ENCODE data around the gene SPATA31A6.
"Not testable (repeated sequence)": the region's sequence is repeated elsewhere in the genome, so short reads cannot be mapped to it uniquely, and the experiment has no call there.

The SPATA31A6 gene

DNA sequence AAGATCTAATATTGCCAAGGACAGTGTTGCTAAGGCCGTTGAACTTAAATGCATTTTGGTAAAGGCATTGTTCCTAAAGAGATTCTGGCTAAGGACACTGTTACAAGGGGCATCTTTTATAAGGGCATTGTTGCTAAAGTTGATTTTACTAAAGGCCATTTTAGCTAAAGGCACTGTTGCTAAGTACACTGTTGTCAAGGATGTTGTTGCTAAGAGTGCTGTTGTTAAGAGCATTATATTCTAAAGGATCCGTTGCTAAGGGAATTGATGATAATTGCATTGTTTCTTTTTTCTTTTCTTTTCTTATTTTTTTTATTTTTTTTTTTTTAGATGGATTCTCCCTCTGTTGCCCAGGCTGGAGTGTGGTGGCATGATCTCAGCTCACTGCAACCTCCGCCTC, 53.9 kb downstream of the SPATA31A6 start:
- H3K4me2 ChIP-seq (ENCODE audit: low read depth, low read length, poor library complexity, severe bottlenecking); H4K20me1 ChIP-seq (ENCODE audit: low read depth, low read length); H3K27me3 ChIP-seq (ENCODE audit: low read length); H3K9me2 ChIP-seq (replicated peaks; ENCODE audit: insufficient read depth, low read length); H3K9ac ChIP-seq (ENCODE audit: low read length); H3K4me3 ChIP-seq (ENCODE audit: insufficient read depth, low read length, poor library complexity, severe bottlenecking); H3F3A ChIP-seq (ENCODE audit: insufficient read depth); H3K36me3 ChIP-seq (ENCODE audit: low read length); H3K27ac ChIP-seq (ENCODE audit: low read depth, low read length); H3K9me3 ChIP-seq (ENCODE audit: insufficient read depth, low read length); H2AFZ ChIP-seq (ENCODE audit: low read depth, low read length, severe bottlenecking); H3K79me2 ChIP-seq (ENCODE audit: insufficient read depth, low read length): not testable (repeated sequence)

DNA sequence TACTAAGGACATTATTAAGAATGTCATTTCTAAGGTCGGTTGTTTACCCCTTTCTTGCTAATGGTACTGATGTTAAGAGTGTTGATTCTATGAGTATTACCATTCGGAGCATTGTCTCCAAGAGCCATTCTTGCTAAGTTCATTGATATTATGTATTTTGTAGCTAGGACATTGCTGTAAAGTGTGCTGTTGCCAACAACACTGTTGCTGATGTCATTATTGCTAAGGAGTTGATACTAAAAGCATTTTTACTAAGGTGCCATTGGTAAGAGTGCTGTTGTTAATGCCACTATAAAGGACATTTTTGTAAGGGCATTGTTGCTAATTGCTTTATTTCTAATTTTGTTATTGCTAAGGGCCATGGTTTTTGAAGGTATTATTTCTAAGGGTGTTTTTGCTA, 55.4 kb downstream of the SPATA31A6 start:
- H3K27ac ChIP-seq (ENCODE audit: low read depth, low read length); H2AFZ ChIP-seq (ENCODE audit: low read depth, low read length, severe bottlenecking); H3K9me2 ChIP-seq (replicated peaks; ENCODE audit: insufficient read depth, low read length); H3K4me2 ChIP-seq (ENCODE audit: low read depth, low read length, poor library complexity, severe bottlenecking); H3K9me3 ChIP-seq (ENCODE audit: insufficient read depth, low read length); H3K27me3 ChIP-seq (ENCODE audit: low read length); H3K4me3 ChIP-seq (ENCODE audit: insufficient read depth, low read length, poor library complexity, severe bottlenecking); H3K9ac ChIP-seq (ENCODE audit: low read length); H4K20me1 ChIP-seq (ENCODE audit: low read depth, low read length); H3K79me2 ChIP-seq (ENCODE audit: insufficient read depth, low read length); H3F3A ChIP-seq (ENCODE audit: insufficient read depth); H3K36me3 ChIP-seq (ENCODE audit: low read length): not testable (repeated sequence)
